HPDE6-E6E7 (cell line): ENCODE measurements around the gene ADCY5.

Experiments
- DNase-seq: peaks from one replicate; pipeline ENCODE4 v3.0.0; 2011; ENCODE audit warnings: missing footprints; ENCODE audit errors: extremely low spot score

Gene ADCY5

GRCh38 chr3:123301331-123302184, 147.3 kb downstream of the ADCY5 start:
- no peak for DNase-seq

DNA sequence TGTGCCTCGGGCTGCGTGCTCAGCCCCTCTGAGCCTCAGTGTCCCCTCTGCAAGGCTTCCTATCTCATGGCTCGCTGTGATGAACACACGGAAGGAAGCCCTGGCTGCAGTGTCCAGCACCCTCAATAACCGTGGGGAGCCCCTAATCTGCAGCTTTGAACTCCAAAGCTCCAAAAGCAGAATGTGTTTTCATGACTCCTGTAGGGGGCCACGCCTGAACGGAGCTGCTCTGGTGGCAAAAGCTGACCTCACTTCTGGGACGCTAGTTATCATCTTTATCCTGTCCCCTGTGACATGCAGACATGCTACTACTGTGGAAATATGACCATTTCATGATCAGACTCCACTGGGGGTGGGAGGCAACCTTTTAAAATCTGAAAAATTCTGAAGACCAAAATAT, 148.3 kb downstream of the ADCY5 start:
- DNase-seq = no peak

DNA sequence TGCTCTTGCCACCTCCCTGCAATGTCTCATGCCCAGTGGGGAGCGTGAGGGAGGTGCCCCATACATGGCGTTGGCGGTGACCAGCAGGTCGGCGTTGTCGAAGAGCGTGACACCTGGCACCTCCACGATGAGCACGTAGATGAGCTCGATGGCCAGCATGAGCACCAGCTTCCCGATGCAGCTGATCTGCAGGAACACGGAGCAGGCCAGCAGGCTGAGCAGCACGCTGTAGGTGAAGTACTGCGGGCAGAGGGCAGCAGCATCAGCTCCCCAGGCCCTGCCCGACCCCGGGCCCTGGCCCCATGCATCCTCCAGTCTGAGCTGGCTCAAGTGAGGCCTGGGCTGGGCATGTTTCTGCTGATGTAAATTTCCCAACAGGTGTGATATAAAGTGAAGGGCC, 148.8 kb downstream of the ADCY5 start:
- DNase-seq = no peak

DNA sequence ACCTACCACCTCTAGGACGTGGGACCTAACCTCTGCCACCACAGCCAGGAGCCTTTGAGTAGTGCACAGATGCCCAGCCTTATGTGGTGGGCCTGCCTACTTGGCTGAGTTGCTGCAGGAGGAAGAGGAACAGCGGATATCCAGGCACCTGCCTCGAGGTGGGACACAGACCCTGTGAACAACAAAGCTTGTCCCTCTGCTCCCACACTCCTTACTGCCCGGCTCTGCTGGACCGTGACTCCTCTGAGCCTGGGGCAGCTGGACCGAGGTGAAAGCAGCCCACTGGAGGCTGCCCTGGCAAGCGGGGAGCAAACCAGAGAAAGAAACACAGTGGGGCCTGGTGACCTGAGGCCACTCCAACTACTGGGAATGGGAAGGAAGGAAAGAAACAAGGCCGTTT, 149.3 kb downstream of the ADCY5 start:
- DNase-seq = no peak

DNA sequence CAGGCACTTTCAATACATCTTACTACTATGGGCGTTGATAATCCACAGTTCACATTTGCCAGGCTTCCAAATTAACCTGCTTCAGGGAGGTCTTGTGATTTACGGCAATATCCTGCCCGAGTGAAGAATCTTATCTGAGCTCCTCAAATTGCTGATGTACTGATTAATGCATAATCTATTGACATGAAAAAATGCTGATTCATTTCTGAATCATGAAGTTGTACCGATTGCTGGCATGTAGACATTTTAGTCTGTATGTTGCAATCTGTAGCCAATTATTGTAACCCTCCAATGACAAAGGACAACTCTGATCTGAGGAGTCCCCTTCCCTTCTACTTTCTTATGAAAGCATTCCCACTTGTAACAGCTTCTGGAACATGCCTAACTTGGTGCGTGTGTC, 150.0 kb downstream of the ADCY5 start:
- no peak for DNase-seq

DNA sequence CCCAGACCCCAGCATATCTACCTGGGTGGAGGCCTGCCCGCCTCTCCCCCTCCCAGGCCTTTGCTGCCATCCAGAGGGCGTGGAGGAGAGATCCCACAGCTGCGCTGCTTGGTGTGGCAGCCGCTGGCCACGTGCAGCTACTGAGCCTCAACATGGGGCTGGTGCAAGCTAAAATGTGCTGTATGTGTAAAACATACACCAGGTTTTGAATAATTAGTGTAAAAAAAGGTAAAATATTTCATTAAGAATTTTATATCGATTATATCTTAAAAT, 151.3 kb downstream of the ADCY5 start:
- DNase-seq = no peak

GRCh38 chr3:123296836-123297626, 151.9 kb downstream of the ADCY5 start:
- DNase-seq = no peak

GRCh38 chr3:123296261-123296660, 152.6 kb downstream of the ADCY5 start:
- DNase-seq = no peak

GRCh38 chr3:123295901-123296250, 153.0 kb downstream of the ADCY5 start:
- DNase-seq = no peak

- no peak for DNase-seq
Observed at GRCh38 chr3:123295171-123295900, 153.6 kb downstream of the ADCY5 start.

- no peak for DNase-seq
Observed at GRCh38 chr3:123294296-123294938, 154.5 kb downstream of the ADCY5 start.

DNA sequence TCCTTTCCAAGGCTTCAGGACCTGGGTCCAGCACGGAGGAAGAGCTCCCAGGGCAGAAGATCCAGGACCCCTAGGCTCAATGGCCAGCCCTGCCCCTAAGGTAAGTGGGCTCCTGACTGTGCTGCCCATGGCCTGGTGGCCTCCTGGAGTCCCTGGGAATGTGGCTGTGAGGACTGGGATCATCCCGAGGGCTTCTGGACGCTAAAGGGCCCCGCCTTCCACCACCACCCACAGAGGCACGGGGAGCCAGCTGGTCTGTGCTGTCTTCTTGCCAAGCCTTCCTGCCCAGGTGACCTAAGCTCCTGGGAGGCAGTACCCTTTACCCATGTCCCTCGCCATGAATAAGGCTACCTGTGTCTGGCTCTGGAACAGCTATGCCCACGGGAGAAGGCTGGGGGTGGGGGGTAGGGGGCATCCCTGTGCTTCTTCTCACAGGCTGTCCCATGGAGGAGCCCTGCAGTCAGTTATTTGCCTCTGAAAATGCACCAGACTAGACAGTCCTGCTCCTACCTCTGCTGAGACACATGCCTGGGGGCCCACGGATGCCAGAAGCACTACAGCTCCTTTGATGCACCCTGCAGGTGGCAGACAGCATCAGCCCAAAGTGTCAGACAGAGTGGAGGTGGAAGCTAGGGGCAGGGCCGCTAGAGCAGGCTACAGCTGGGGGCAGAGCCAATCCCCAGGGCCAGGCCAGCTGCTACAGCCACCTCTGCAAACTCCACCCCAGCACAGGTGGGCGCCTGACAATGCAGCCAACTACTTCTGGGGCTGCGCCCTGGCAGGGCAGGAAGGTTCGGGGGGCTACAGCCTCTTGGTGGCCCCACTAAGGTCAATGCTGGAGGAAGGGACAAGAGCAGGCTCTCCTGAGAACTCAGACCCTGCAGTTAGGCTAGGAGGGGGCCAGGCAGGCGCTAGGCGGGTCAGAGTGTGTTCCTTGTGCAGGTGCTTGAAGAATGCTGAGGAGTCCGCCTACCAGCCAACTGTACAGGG, 156.3 kb downstream of the ADCY5 start:
- DNase-seq = no peak

- DNase-seq = no peak
Observed at GRCh38 chr3:123291404-123291803, 157.5 kb downstream of the ADCY5 start.

DNA sequence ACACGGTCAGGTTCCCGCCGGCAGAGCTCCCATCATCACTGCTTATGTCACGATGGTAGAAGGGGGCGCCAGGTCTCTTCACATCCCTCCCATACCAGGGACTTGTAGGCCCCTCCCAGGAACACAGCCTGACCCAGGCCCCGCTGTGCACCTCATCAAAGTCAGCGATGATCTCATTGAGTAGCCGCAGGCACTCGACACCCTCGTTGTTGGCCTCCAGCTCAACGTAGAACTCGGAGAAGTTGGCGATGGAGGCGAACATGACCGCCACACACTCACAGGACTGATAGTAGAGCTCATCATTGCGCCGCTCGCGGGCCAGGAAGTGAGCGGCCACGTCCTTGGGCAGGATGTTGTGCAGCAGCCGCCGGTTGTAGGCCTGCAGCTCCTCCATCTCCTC, 157.9 kb downstream of the ADCY5 start:
- no peak for DNase-seq

DNA sequence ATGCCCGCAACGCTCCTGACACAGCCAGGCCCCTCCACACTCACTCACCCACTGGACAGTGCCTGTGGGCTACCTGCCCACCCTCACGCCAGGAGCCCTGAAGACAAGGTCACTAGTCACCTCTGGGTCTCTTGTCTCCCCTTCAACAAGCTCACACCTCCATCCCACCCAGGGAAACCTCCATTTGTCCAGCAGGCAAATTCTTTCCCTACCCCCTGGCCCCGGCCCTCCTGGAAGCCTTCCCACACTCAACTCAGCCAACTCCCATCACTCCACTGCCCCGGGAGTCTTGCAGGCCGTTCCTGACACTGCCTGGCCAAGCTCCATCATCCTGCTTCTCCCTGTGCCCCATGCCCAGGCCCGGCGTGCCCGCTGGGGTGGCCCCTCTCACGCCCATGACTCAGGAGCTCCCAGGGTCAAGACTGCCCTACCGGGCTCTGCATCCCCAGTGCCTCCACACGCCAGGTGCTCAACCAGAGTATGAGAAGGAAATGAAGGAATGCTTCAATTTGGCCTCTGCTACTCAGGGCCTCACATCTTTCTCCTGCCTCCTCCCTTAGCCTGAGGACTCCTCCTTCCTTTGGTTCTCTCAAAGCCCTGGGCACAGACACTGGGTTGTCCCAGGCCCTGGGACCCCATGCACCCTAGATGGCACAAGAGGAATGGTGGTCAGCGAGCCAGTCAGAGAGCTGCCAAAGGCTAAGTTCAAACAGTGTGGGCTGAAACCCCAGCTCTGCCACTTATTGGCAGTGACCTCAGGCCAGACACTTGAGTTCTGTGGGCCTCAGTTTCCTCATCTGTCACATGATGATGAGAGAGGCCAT, 158.6 kb downstream of the ADCY5 start:
- DNase-seq = no peak

- no peak for DNase-seq
Observed at GRCh38 chr3:123289391-123290106, 159.3 kb downstream of the ADCY5 start.

GRCh38 chr3:123287962-123288302, 161.0 kb downstream of the ADCY5 start:
- no peak for DNase-seq

GRCh38 chr3:123287051-123287961, 161.6 kb downstream of the ADCY5 start:
- DNase-seq = no peak
